ENCODE results near the gene IFIT1B.
"Not testable (repeated sequence)": the region's sequence is repeated elsewhere in the genome, so short reads cannot be mapped to it uniquely, and the experiment has no call there.

DNA sequence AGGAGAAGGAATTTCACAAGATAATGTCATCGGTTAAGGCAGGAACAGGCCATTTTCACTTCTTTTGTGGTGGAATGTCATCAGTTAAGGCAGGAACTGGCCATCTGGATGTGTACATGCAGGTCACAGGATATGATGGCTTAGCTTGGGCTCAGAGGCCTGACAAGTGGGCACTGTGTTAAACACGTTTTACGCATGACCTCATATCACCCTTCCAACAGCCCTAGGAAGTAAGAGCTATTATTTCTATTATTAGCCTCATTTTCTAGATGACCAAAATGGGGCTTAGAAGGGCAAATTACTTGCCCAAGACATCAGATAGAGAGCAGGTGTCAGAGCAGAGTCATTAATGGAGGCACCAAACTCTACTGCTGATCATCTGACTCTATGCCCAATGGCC is 47.8 kb upstream of the IFIT1B start:
- TF ChIP-seq, protein P1, sequence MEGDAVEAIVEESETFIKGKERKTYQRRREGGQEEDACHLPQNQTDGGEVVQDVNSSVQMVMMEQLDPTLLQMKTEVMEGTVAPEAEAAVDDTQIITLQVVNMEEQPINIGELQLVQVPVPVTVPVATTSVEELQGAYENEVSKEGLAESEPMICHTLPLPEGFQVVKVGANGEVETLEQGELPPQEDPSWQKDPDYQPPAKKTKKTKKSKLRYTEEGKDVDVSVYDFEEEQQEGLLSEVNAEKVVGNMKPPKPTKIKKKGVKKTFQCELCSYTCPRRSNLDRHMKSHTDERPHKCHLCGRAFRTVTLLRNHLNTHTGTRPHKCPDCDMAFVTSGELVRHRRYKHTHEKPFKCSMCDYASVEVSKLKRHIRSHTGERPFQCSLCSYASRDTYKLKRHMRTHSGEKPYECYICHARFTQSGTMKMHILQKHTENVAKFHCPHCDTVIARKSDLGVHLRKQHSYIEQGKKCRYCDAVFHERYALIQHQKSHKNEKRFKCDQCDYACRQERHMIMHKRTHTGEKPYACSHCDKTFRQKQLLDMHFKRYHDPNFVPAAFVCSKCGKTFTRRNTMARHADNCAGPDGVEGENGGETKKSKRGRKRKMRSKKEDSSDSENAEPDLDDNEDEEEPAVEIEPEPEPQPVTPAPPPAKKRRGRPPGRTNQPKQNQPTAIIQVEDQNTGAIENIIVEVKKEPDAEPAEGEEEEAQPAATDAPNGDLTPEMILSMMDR (optimal IDR thresholded peaks at IDR 0.05 in 1 of 3, IDR thresholded peaks at IDR 0.05 in 1 of 3, conservative IDR thresholded peaks at IDR 0.05 in 1 of 3; ENCODE audit: extremely low read depth in 1 of 3, insufficient read depth in 2 of 3, low read length in 3 of 3), result not testable (repeated sequence)
- TF ChIP-seq EZH2 (IDR thresholded peaks at IDR 0.05; ENCODE audit: low read length), result not testable (repeated sequence)
